Suppressor macrophage treated with lipopolysaccharide for 1 hour (primary cell): ENCODE measurements around the gene MAG.
A peak's percentile ranks its signal among the peaks of the same experiment; 100 is the strongest.

Source experiments
- DNase-seq, 3 donors: peaks; one replicate each; pipeline ENCODE4 v3.0.0-alpha.2; 2020 to 2022

MAG gene

GRCh38 chr19:35265126-35265899 is 26.6 kb upstream of the MAG start:
- no peak for DNase-seq

GRCh38 chr19:35265900-35266519 is 26.0 kb upstream of the MAG start:
- DNase-seq, result no peak

GRCh38 chr19:35266520-35267352 is 25.2 kb upstream of the MAG start:
- DNase-seq, result no peak

- peak in 1 of 3 donors; percentile 56 for DNase-seq
Measured at GRCh38 chr19:35267353-35267817, 24.6 kb upstream of the MAG start.

GRCh38 chr19:35267818-35268535 is 24.0 kb upstream of the MAG start:
- DNase-seq, result peak; percentile 83 to 96 (median 91)

- DNase-seq, result peak; percentile 65 to 85 (median 75)
Measured at GRCh38 chr19:35268536-35269437, 23.2 kb upstream of the MAG start, which contains the start of gene USF2. Gene USF2 (plus strand): TSS chr19:35268962. CDS start chr19:35269102, 140 bp downstream.

- DNase-seq, result peak; percentile 76 to 87 (median 81)
Measured at GRCh38 chr19:35269438-35270117, 22.4 kb upstream of the MAG start.

GRCh38 chr19:35270381-35270811 is 21.6 kb upstream of the MAG start:
- DNase-seq, result no peak

DNA sequence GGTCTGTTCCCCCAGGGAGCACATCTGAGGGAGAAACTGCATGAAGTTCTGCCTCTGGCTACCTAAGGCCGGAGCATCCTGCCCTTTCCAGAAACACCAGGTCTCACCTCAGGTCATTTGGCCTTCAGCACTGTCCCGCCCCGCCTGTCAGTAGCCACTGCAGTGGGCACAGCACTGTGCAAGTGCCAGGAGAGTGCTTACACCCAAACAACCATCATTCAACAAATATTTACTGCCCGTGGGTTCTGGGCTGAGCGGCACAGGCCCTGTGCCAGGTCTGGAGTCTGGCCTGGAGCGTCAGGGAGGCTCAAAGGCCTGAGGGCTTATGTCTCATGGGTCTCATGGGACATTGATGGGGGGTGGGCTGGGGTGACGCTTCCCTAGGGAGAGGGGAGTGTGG is 20.4 kb upstream of the MAG start:
- no peak for DNase-seq

DNA sequence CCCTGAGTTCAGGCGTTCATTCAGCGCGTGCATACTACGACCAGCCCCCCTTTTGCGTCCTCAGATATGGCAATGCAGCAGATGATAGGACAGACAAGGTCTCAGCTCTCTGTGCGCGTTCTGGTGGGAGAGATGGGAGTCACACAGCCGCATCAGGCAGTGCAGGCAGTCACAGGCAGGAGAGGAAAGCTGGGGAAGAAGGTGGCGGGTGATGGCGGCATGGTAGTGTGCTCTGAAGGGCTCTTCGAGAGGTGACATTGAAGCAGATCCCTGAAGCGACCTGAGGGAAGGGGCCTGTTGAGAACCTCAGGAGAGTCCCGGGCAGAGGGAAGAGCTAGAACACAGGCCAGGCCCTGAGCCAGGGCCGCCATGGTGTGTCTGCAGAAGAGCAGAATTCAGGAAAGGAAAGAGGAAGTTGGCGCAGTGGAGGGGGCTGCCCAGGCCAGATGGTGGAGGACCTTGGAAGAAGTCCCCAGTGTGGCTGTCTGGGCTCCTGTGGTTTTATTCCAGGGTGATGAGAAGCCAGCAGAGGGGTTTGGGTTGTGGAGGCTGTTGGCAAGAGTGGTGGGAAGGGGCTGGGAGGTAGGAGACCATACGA is 19.7 kb upstream of the MAG start:
- DNase-seq, result peak; percentile 77 to 86 (median 83)

GRCh38 chr19:35272954-35273649 is 18.9 kb upstream of the MAG start:
- no peak for DNase-seq

DNA sequence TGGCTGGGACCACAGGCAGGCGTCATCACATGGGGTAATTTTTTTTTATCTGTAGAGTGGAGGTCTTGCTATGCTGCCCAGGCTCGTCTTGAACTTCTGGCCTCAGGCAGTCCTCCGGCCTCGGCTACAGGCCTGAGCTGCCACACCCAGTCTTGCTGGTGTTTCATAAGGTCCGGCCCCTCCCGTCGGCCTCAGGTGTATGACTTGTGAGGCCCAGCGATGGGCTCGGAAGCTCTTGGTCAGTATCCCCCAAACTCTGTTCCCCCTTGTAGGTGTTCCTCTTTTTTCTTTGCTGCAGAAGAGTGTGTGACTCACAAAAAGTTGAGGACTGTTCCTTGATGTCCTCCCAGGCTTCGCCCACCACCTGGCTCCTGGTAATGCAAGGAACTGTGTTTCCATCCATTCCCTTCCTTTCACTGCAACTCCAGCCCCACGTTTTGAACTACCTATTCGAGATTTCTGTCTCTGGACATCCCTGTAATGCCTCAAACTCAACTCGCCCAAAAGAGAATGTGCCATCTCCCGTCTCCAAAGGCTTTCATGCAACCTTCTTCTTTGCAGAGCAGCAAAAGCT is 18.2 kb upstream of the MAG start:
- no peak for DNase-seq

GRCh38 chr19:35274323-35274722 is 17.6 kb upstream of the MAG start:
- no peak for DNase-seq

DNA sequence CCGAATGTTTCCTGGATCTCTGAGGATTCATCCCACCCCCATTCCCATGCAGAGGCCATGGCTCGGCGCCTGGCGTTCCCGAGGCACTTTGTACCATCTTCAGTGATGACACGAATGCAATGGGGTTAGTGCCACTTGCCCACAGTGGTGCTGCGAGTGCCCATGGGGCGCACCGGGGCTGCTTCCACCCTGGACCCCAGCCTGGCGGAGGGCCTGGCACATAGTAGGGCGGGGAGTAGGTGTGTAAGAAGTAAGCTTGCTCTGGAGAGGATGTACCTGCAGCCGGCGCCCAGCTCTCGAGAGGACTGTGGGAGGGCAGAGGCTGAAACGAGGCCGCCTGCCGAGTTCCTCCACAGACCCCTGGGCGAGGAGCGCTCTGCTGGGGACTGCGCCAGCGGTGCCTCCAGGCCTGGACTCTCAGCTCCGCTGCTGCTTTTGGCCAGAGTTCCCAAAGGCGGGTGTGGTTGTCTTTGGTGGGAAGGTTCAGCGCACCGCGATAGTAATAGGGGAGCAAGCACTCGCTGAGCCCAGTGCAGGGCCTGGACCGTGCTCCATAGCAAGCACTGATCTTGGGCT is 15.2 kb upstream of the MAG start:
- no peak for DNase-seq

- DNase-seq, result no peak
Measured at GRCh38 chr19:35278578-35279284, 13.2 kb upstream of the MAG start.

- DNase-seq, result no peak
Measured at GRCh38 chr19:35279374-35279773, 12.6 kb upstream of the MAG start.

- DNase-seq, result no peak
Measured at GRCh38 chr19:35279985-35280821, 11.8 kb upstream of the MAG start.
